ELR (cell line): ENCODE data around the gene DDX50.
A peak's percentile ranks its signal among the peaks of the same experiment; 100 is the strongest.

Experiments used
- DNase-seq: peaks from one replicate; pipeline ENCODE4 v3.0.0-alpha.2; 2015; ENCODE audit warnings: low read depth

DDX50 gene

GRCh38 chr10:68981074-68981473 lies 80.0 kb downstream of the DDX50 start:
- peak; percentile 62 for DNase-seq

- DNase-seq = no peak
Observed at GRCh38 chr10:68982389-68982788, 81.3 kb downstream of the DDX50 start.

GRCh38 chr10:68987611-68988010 lies 86.5 kb downstream of the DDX50 start:
- DNase-seq = peak; percentile 13

DNA sequence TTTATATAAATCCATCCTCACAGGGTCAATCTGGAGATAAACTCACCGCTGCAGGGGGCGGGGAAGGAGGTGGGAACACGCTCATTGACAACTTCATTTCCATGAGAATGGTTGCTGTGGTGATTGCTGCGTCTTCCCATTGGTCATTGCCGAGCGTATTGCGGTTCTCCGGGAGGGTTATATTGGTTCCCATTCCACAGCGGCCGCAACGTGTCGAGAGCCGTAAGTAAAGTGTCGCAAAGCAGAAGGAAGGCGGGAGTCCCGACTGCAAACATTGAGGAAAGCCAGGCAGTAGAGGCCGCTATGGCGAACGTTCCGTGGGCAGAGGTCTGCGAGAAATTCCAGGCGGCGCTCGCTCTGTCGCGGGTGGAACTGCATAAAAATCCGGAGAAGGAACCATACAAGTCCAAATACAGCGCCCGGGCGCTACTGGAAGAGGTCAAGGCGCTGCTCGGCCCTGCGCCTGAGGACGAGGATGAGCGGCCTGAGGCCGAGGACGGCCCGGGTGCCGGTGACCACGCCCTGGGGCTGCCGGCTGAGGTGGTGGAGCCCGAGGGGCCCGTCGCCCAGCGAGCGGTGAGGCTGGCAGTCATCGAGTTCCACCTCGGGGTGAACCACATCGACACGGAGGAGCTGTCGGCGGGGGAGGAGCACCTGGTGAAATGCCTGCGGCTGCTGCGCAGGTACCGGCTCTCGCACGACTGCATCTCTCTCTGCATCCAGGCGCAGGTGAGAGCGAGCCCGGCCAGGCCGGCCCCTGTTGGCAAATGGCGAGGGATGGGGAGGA lies 87.6 kb downstream of the DDX50 start, which contains the start of gene KIFBP:
Gene KIFBP (plus strand): TSS at position 274 of the 787 bp plus-strand sequence. CDS start 30 bp downstream, at position 304.
- DNase-seq = peak; percentile 98

DNA sequence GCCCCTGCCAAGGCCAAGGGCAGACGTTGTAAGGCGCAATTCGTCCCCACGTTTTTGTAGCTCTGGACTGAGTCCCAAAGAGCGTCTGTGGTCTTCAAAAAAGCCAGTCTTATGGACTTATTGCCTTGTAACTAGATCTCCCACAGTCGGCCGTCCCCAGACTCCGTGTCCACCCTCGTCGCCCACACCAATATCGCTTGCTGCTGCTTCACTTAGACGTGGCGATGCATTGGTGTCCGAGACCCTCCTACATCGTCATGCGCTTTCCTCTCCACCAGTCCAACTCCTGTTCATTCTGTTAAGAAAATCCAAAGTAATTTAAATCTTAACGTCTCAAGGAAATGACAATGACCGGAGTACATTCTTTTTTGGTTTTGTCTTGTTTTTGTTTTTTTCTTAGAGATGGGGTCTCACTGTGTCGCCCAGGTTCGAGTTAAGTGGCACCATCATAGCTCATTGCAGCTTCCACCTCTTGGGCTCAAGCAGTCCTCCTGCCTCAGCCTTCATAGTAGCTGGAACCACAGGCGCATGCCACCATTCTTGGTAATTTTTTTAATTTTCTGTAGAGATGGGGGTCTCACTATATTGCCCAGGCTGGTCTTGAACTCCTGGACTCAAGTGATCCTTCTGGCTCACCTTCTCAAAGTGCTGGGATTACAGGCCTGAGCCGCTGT lies 88.3 kb downstream of the DDX50 start:
- peak; percentile 39 for DNase-seq

GRCh38 chr10:68992636-68993440 lies 91.7 kb downstream of the DDX50 start:
- DNase-seq = peak; percentile 84
